IMR-90 (cell line): ENCODE results near the gene PRKCE. TPM values are rescaled to one million over a fixed set of nuclear protein-coding genes. Genes with fewer than 3 reads are reported as not detected.
A peak's percentile ranks its signal among the peaks of the same experiment; 100 is the strongest.

ENCODE experiments used
- ATAC-seq: fragments of 200-7000 bp; cut with Tn5 transposase; 2 replicates; pipeline ENCODE4 v1.9.1; 2020; ENCODE audit warnings: low read depth, mild to moderate bottlenecking, moderate library complexity
- BruUV-seq: library from RNA; stranded (reverse); fragments of 400-500 nt; replicated peaks from 2 replicates; lab custom pipeline; 2021; lab: Mats Ljungman, UMichigan
- CTCF ChIA-PET: fragments of 300-600 bp; formaldehyde crosslinking; extraction: SDS; loops from one replicate; lab custom pipeline; 2021; ENCODE audit warnings: antibody characterized with exemption; lab: Yijun Ruan, JAX
- POLR2A ChIA-PET: fragments of 300-600 bp; sonication (Branson Sonifier 250); formaldehyde crosslinking; loops from one replicate; lab custom pipeline; 2022; ENCODE audit warnings: antibody characterized with exemption; ENCODE audit not compliant: unreplicated experiment; lab: Charles Lee
- DNase-seq: peaks from one replicate; pipeline ENCODE4 v3.0.0; 2013
- H2AFZ ChIP-seq: replicated peaks from 2 replicates; pipeline ENCODE3; 2013; ENCODE audit warnings: low read length, mild to moderate bottlenecking; ENCODE audit not compliant: poor library complexity
- H2AK5ac ChIP-seq: 2 replicates; pipeline ENCODE4 v1.6.1; 2013; ENCODE audit warnings: low read depth, low read length, inconsistent platforms
- H2AK9ac ChIP-seq: replicated peaks from 2 replicates; pipeline ENCODE3; 2013; ENCODE audit warnings: mild to moderate bottlenecking, low read depth, low read length, moderate library complexity; ENCODE audit not compliant: poor library complexity
- H2BK120ac ChIP-seq: 2 replicates; pipeline ENCODE4 v1.6.1; 2013; ENCODE audit warnings: low read depth, low read length, inconsistent platforms
- H2BK15ac ChIP-seq: 3 replicates; pipeline ENCODE4 v1.6.1; 2013; ENCODE audit warnings: low read depth, low read length, inconsistent platforms
- H2BK20ac ChIP-seq: 2 replicates; pipeline ENCODE4 v1.6.1; 2013; ENCODE audit warnings: low read depth, mild to moderate bottlenecking, inconsistent platforms, low read length, moderate library complexity
- H2BK5ac ChIP-seq: 2 replicates; pipeline ENCODE4 v1.6.1; 2013; ENCODE audit warnings: mild to moderate bottlenecking, low read depth, low read length, inconsistent platforms; ENCODE audit not compliant: poor library complexity, severe bottlenecking
- H3K14ac ChIP-seq: replicated peaks from 2 replicates; pipeline ENCODE4 v1.6.1; 2013; ENCODE audit warnings: low read depth, low read length, inconsistent platforms
- H3K18ac ChIP-seq: 2 replicates; pipeline ENCODE4 v1.6.1; 2013; ENCODE audit warnings: low read depth, low read length, control low read depth
- H3K23ac ChIP-seq: 2 replicates; pipeline ENCODE4 v1.6.1; 2013; ENCODE audit warnings: low read depth, low read length, inconsistent platforms
- H3K27ac ChIP-seq: 2 replicates; pipeline ENCODE4 v1.5.1; 2013; ENCODE audit warnings: mild to moderate bottlenecking, control low read depth, low read length; ENCODE audit not compliant: insufficient read depth
- H3K27me3 ChIP-seq: 2 replicates; pipeline ENCODE4 v1.6.1; 2013; ENCODE audit warnings: low read length; ENCODE audit not compliant: control insufficient read depth, insufficient read depth
- H3K36me3 ChIP-seq: 2 replicates; pipeline ENCODE4 v1.6.1; 2013; ENCODE audit warnings: low read length, mixed read lengths; ENCODE audit not compliant: control insufficient read depth, insufficient read depth
- H3K4ac ChIP-seq: 2 replicates; pipeline ENCODE4 v1.6.1; 2013; ENCODE audit warnings: low read depth, low read length, inconsistent platforms
- H3K4me1 ChIP-seq: 2 replicates; pipeline ENCODE4 v1.6.1; 2013; ENCODE audit warnings: low read length, mixed read lengths; ENCODE audit not compliant: control insufficient read depth, insufficient read depth
- H3K4me2 ChIP-seq: 2 replicates; pipeline ENCODE4 v1.6.1; 2013; ENCODE audit warnings: low read depth, mild to moderate bottlenecking, control low read depth, low read length, moderate library complexity
- H3K4me3 ChIP-seq: 2 replicates; pipeline ENCODE4 v1.5.1; 2013; ENCODE audit warnings: low read depth, mild to moderate bottlenecking, control low read depth, low read length, moderate library complexity; ENCODE audit not compliant: insufficient read depth
- H3K56ac ChIP-seq: 2 replicates; pipeline ENCODE4 v1.6.1; 2013; ENCODE audit warnings: low read length, inconsistent platforms; ENCODE audit not compliant: insufficient read depth; ENCODE audit errors: extremely low read depth
- H3K79me1 ChIP-seq, 2 experiments: 2 replicates each; pipeline ENCODE4 v1.6.1; 2013; ENCODE audit warnings: low read length in 2 of 2, inconsistent platforms in 1 of 2, low read depth in 1 of 2
- H3K9ac ChIP-seq: 2 replicates; pipeline ENCODE4 v1.6.1; 2013; ENCODE audit warnings: low read depth, low read length, control low read depth
- H3K9me1 ChIP-seq: 2 replicates; pipeline ENCODE4 v1.6.1; 2013; ENCODE audit warnings: low read length, inconsistent platforms; ENCODE audit not compliant: insufficient read depth
- H3K9me3 ChIP-seq: 2 replicates; pipeline ENCODE4 v1.6.1; 2013; ENCODE audit warnings: low read length; ENCODE audit not compliant: control insufficient read depth, insufficient read depth
- H4K20me1 ChIP-seq: 2 replicates; pipeline ENCODE4 v1.6.1; 2013; ENCODE audit warnings: low read length, inconsistent platforms; ENCODE audit not compliant: insufficient read depth
- H4K5ac ChIP-seq: 2 replicates; pipeline ENCODE4 v1.6.1; 2013; ENCODE audit warnings: mild to moderate bottlenecking, low read depth, low read length, control low read depth
- H4K8ac ChIP-seq, 2 experiments: 2 replicates each; pipeline ENCODE4 v1.6.1; 2013; ENCODE audit warnings: low read depth in 2 of 2, low read length in 2 of 2, control low read depth in 1 of 2, inconsistent platforms in 1 of 2
- H4K91ac ChIP-seq: 2 replicates; pipeline ENCODE4 v1.6.1; 2013; ENCODE audit warnings: low read depth, low read length, inconsistent platforms; ENCODE audit not compliant: insufficient read depth
- CEBPB ChIP-seq: IDR thresholded peaks from 2 replicates; pipeline ENCODE4 v1.6.1; 2012; ENCODE audit warnings: low read depth, low read length, improper control_type of control experiment
- FOS ChIP-seq: fragments of 150-350 bp; IDR thresholded peaks from 2 replicates; pipeline ENCODE4 v1.6.1; 2016; ENCODE audit warnings: low read depth, low read length
- SMC3 ChIP-seq: fragments of 150-350 bp; IDR thresholded peaks from 2 replicates; pipeline ENCODE4 v1.6.1; 2016; ENCODE audit warnings: low read depth, mild to moderate bottlenecking, antibody characterized with exemption, low read length, moderate library complexity
- WGBS, 2 experiments: methylation state at CpG; one replicate each; pipeline versions ENCODE4 v1.1.5 to v1.1.7; 2013; ENCODE audit warnings: missing lambda C conversion rate in 2 of 2; ENCODE audit not compliant: insufficient read length in 1 of 2; ENCODE audit errors: extremely low coverage in 2 of 2; 5-methylcytosine and 5-hydroxymethylcytosine counted together
- dilution Hi-C: fragments of 300-500 bp; cut with HindIII; formaldehyde crosslinking; loops from one replicate; pipeline ENCODE4 v1.14.3; 2018; ENCODE audit warnings: low sequenced_read_pairs; ENCODE audit not compliant: unreplicated experiment
- in situ Hi-C: fragments of 300-500 bp; cut with MboI; formaldehyde crosslinking; loops from 3 replicates; pipeline ENCODE4 v1.14.3; 2019; ENCODE audit warnings: low sequenced_read_pairs, inconsistent platforms, mixed read lengths
- intact Hi-C: fragments of 100-400 bp; cut with micrococcal nuclease; formaldehyde crosslinking; loops from 2 replicates; pipeline ENCODE4 v1.10.0; 2022
- polyA plus RNA-seq, 3 experiments: library from polyadenylated mRNA; depleted of rRNA; stranded (reverse); fragments of >200 nt; gene quantifications; 2 replicates each; pipeline ENCODE4 v1.2.3, GENCODE V29; 2012; ENCODE audit warnings: low replicate concordance in 1 of 3
- total RNA-seq: library from RNA; depleted of rRNA; stranded (reverse); fragments of >200 nt; gene quantifications from 2 replicates; pipeline ENCODE4 v1.2.3, GENCODE V29; 2012

The PRKCE gene
- total and polyA plus RNA-seq, 2 of the 4 experiments (the other 2 are of a cell fraction) = 8.1 to 32.4 TPM

DNA sequence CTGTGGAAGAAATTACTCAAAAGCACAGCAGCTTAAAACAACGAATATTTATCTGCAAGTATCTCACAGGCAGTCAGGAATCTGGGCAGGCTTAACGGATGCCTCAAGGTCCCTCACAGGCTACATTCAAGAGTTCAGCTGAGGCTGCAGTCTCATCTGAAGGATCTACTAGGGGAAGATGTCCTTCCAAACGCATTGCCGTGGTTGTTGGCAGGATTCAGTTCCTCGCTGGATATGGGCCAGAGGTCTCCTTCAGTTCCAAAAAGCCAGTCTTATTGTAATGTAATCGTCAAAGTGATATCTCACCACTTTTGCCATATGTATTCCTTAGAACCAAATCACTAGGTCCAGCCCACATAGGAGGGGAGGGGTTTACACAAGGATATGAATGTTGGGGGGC lies 547.5 kb downstream of the PRKCE start (continued):
- no peak for TF ChIP-seq FOS
- no peak for TF ChIP-seq SMC3

DNA sequence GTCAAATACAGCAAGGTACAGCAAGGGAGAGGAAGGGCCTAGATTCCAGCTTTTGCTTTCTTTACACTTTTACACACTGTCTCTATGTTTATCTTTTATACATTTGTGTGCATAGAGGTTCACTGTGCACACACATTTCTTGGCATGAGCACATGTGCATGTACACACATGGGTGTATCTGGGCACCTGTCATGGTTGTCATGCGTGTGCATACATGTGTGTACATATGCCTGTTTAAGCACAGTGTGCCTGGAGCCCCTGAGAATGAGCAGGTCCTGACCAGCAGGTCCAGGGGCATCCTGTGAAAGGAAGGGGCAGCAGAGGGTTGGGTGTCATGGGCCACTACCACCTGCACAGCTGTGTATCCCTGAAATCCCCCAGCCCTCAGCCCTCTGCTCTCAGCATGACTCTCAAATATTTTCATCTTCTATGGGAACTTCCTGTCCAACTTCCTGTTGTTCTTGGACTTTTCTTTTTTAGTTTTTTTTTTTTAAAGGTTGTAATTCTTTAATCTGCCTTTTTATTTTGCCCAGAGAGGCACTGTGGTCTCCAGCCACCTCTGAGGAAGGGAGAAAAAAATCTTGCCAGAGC lies 548.7 kb downstream of the PRKCE start:
- Histone ChIP-seq H3K23ac (peak overlapping the region; percentile 18; the same call in 1 of the 2 replicates), H4K5ac (peak overlapping the region; percentile 90), H2BK120ac (peak overlapping the region; percentile 56; the same call in 1 of the 2 replicates), H3K79me1 (no peaks in the 10 kb centered on the region), H3K27ac (no peak overlapping the region), H3K56ac (no peak overlapping the region), H3K4ac (0 out of 2 replicates have a peak overlapping the region, but pooled peaks have one; percentile 15), H3K4me1 (peaks cover 4% of the 10 kb centered on the region), H4K20me1 (no peaks in the 10 kb centered on the region), H2BK5ac (no peak overlapping the region), H3K9ac (no peak overlapping the region), H3K4me3 (no peak overlapping the region), H2BK20ac (no peak overlapping the region), H3K14ac (peak overlapping the region; percentile 74), H4K91ac (no peak overlapping the region), H3K27me3 (no peaks in the 10 kb centered on the region), H2AK5ac (0 out of 2 replicates have a peak overlapping the region, but pooled peaks have one; percentile 5), H3K18ac (no peak overlapping the region), H2BK15ac (no peak overlapping the region), H4K8ac (peak overlapping the region in 1 of 2 experiments; percentile 71; a peak in 1 of 4 replicates), H2AFZ (peak overlapping the region; percentile 81), H2AK9ac (no peak overlapping the region), H3K4me2 (no peak overlapping the region), H3K9me3 (no peaks in the 10 kb centered on the region; the same call in 1 of the 2 replicates), H3K9me1 (peaks cover 16% of the 10 kb centered on the region), H3K36me3 (no peaks in the 10 kb centered on the region)
- CTCF ChIA-PET = no interaction called here
- ATAC-seq (no peak), DNase-seq (peak; percentile 17)
- no TSS peak for BruUV-seq
- POLR2A ChIA-PET = no interaction called here
- in situ Hi-C loops = no loop called here
- dilution Hi-C loops = no loop called here
- intact Hi-C loops = no loop called here
- WGBS, 2 experiments = 100% methylated on average over 1 of the region's 1 CpG; no CpG with 5 or more reads in 1 of the 2 experiments
- TF ChIP-seq CEBPB = no peak
